ENCODE results near the gene KXD1.

DNA sequence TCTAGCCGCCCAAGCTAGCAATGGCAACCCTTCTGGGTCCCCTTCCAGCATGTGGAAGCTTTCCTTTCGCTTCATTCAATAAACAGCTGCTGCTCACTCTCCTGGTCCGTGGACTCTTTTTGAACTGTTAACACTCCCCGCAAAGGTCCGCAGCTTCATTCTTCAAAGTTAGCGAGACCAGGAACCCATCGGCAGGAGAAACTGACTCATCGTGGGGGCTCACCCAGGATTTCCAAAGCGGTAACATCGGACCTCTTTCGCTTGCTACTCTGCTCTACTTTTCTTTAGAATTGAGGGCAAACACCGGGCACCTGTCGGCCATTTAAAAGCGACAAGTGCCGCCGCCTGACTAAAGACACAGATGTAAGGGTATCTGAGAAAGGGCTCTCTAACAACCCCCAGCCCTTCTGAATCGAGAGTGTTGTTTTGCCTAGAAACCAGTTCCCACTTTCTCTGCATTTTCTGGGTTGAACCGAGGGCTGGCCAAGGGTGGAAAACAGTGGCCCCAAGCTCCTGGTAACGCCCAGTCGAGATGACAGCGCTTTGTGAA lies 19.8 kb downstream of the KXD1 start:
- TF ChIP-seq EZH2 (IDR thresholded peaks at IDR 0.05; ENCODE audit: insufficient read depth, poor library complexity, severe bottlenecking) = no peak
- TF ChIP-seq EZH2phosphoT487 (IDR thresholded peaks at IDR 0.05; ENCODE audit: insufficient read depth, low read depth) = no peak
